ENCODE measurements around the gene SLC30A2. TPM values are rescaled to one million over a fixed set of nuclear protein-coding genes. Genes with fewer than 3 reads are reported as not detected.
A peak's percentile ranks its signal among the peaks of the same experiment; 100 is the strongest.

Gene SLC30A2
- total and polyA plus RNA-seq, 2 experiments from 2014 or later = 0.07 TPM; not detected in 1

GRCh38 chr1:25996966-25997827, 48.7 kb downstream of the SLC30A2 start:
- no peak for DNase-seq (ENCODE audit: low spot score)
- H3K36me3 ChIP-seq (ENCODE audit: insufficient read depth) = no peaks in the 10 kb centered on the region
- no peaks in the 10 kb centered on the region for H3K9me2 ChIP-seq (ENCODE audit: insufficient read depth)
- H3K4me3 ChIP-seq = peak overlapping the region; percentile 58
- TF ChIP-seq JUNB (IDR thresholded peaks at IDR 0.05; ENCODE audit: unreplicated experiment) (no peak), ZNF114 (CRISPR knock-in tag; IDR thresholded peaks at IDR 0.05) (no peak), POLR2AphosphoS5 (IDR thresholded peaks at IDR 0.05; ENCODE audit: low read depth) (no peak; the same call in 1 of the 2 replicates), CREB1 (CRISPR knock-in tag; IDR thresholded peaks at IDR 0.05; ENCODE audit: low read depth) (no peak), STAT1 (IDR thresholded peaks at IDR 0.05; ENCODE audit: unreplicated experiment) (no peak), EZH2 (IDR thresholded peaks at IDR 0.05; ENCODE audit: low read depth, unreplicated experiment) (no peak), NANOG (IDR thresholded peaks at IDR 0.05; ENCODE audit: borderline replicate concordance) (no peak), EZH2phosphoT487 (IDR thresholded peaks at IDR 0.05; ENCODE audit: unreplicated experiment) (no peak), ZNF331 (CRISPR knock-in tag; IDR thresholded peaks at IDR 0.05; ENCODE audit: low read depth) (no peak), ETS1 (IDR thresholded peaks at IDR 0.05) (no peak)
- TF ChIP-seq, protein P1, sequence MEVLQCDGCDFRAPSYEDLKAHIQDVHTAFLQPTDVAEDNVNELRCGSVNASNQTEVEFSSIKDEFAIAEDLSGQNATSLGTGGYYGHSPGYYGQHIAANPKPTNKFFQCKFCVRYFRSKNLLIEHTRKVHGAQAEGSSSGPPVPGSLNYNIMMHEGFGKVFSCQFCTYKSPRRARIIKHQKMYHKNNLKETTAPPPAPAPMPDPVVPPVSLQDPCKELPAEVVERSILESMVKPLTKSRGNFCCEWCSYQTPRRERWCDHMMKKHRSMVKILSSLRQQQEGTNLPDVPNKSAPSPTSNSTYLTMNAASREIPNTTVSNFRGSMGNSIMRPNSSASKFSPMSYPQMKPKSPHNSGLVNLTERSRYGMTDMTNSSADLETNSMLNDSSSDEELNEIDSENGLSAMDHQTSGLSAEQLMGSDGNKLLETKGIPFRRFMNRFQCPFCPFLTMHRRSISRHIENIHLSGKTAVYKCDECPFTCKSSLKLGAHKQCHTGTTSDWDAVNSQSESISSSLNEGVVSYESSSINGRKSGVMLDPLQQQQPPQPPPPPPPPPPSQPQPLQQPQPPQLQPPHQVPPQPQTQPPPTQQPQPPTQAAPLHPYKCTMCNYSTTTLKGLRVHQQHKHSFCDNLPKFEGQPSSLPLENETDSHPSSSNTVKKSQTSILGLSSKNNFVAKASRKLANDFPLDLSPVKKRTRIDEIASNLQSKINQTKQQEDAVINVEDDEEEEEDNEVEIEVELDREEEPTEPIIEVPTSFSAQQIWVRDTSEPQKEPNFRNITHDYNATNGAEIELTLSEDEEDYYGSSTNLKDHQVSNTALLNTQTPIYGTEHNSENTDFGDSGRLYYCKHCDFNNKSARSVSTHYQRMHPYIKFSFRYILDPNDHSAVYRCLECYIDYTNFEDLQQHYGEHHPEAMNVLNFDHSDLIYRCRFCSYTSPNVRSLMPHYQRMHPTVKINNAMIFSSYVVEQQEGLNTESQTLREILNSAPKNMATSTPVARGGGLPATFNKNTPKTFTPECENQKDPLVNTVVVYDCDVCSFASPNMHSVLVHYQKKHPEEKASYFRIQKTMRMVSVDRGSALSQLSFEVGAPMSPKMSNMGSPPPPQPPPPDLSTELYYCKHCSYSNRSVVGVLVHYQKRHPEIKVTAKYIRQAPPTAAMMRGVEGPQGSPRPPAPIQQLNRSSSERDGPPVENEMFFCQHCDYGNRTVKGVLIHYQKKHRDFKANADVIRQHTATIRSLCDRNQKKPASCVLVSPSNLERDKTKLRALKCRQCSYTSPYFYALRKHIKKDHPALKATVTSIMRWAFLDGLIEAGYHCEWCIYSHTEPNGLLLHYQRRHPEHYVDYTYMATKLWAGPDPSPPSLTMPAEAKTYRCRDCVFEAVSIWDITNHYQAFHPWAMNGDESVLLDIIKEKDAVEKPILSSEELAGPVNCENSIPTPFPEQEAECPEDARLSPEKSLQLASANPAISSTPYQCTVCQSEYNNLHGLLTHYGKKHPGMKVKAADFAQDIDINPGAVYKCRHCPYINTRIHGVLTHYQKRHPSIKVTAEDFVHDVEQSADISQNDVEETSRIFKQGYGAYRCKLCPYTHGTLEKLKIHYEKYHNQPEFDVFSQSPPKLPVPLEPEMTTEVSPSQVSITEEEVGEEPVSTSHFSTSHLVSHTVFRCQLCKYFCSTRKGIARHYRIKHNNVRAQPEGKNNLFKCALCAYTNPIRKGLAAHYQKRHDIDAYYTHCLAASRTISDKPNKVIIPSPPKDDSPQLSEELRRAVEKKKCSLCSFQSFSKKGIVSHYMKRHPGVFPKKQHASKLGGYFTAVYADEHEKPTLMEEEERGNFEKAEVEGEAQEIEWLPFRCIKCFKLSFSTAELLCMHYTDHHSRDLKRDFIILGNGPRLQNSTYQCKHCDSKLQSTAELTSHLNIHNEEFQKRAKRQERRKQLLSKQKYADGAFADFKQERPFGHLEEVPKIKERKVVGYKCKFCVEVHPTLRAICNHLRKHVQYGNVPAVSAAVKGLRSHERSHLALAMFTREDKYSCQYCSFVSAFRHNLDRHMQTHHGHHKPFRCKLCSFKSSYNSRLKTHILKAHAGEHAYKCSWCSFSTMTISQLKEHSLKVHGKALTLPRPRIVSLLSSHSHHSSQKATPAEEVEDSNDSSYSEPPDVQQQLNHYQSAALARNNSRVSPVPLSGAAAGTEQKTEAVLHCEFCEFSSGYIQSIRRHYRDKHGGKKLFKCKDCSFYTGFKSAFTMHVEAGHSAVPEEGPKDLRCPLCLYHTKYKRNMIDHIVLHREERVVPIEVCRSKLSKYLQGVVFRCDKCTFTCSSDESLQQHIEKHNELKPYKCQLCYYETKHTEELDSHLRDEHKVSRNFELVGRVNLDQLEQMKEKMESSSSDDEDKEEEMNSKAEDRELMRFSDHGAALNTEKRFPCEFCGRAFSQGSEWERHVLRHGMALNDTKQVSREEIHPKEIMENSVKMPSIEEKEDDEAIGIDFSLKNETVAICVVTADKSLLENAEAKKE (CRISPR knock-in tag; IDR thresholded peaks at IDR 0.05) = no peak
- TF ChIP-seq, protein P2, sequence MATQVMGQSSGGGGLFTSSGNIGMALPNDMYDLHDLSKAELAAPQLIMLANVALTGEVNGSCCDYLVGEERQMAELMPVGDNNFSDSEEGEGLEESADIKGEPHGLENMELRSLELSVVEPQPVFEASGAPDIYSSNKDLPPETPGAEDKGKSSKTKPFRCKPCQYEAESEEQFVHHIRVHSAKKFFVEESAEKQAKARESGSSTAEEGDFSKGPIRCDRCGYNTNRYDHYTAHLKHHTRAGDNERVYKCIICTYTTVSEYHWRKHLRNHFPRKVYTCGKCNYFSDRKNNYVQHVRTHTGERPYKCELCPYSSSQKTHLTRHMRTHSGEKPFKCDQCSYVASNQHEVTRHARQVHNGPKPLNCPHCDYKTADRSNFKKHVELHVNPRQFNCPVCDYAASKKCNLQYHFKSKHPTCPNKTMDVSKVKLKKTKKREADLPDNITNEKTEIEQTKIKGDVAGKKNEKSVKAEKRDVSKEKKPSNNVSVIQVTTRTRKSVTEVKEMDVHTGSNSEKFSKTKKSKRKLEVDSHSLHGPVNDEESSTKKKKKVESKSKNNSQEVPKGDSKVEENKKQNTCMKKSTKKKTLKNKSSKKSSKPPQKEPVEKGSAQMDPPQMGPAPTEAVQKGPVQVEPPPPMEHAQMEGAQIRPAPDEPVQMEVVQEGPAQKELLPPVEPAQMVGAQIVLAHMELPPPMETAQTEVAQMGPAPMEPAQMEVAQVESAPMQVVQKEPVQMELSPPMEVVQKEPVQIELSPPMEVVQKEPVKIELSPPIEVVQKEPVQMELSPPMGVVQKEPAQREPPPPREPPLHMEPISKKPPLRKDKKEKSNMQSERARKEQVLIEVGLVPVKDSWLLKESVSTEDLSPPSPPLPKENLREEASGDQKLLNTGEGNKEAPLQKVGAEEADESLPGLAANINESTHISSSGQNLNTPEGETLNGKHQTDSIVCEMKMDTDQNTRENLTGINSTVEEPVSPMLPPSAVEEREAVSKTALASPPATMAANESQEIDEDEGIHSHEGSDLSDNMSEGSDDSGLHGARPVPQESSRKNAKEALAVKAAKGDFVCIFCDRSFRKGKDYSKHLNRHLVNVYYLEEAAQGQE (IDR thresholded peaks at IDR 0.05; ENCODE audit: unreplicated experiment) = no peak
- TF ChIP-seq, protein P3, sequence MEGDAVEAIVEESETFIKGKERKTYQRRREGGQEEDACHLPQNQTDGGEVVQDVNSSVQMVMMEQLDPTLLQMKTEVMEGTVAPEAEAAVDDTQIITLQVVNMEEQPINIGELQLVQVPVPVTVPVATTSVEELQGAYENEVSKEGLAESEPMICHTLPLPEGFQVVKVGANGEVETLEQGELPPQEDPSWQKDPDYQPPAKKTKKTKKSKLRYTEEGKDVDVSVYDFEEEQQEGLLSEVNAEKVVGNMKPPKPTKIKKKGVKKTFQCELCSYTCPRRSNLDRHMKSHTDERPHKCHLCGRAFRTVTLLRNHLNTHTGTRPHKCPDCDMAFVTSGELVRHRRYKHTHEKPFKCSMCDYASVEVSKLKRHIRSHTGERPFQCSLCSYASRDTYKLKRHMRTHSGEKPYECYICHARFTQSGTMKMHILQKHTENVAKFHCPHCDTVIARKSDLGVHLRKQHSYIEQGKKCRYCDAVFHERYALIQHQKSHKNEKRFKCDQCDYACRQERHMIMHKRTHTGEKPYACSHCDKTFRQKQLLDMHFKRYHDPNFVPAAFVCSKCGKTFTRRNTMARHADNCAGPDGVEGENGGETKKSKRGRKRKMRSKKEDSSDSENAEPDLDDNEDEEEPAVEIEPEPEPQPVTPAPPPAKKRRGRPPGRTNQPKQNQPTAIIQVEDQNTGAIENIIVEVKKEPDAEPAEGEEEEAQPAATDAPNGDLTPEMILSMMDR (conservative IDR thresholded peaks at IDR 0.05; ENCODE audit: low read depth in 2 of 2) = no peak
- H3K27me3 ChIP-seq (ENCODE audit: insufficient read depth) = no peaks in the 10 kb centered on the region
- ATAC-seq = peak; percentile 44
- peak overlapping the region; percentile 74 for H3K4me2 ChIP-seq
- H3K9me3 Mint-ChIP-seq = no peaks in the 10 kb centered on the region
- peaks cover 11% of the 10 kb centered on the region for H3K27me3 Mint-ChIP-seq (ENCODE audit: insufficient read depth, low read depth, poor library complexity)
- H2AFZ ChIP-seq = peak overlapping the region; percentile 45
- peak overlapping the region; percentile 97 for H3K27ac Mint-ChIP-seq
- peaks cover 30% of the 10 kb centered on the region for H3K4me1 Mint-ChIP-seq
- H3K79me2 ChIP-seq (replicated peaks; ENCODE audit: insufficient read depth) = no peaks in the 10 kb centered on the region
- H3K36me3 Mint-ChIP-seq (ENCODE audit: low read depth) = no peaks in the 10 kb centered on the region
- H4K20me1 ChIP-seq (replicated peaks; ENCODE audit: insufficient read depth) = no peaks in the 10 kb centered on the region
- peak overlapping the region; percentile 91 for H3K4me3 Mint-ChIP-seq
- peaks cover 14% of the 10 kb centered on the region for H3K4me1 ChIP-seq (ENCODE audit: insufficient read depth)
- H3F3A ChIP-seq (replicated peaks; ENCODE audit: low read depth) = no peaks in the 10 kb centered on the region
- peak overlapping the region; percentile 17; the same call in 1 of the 2 replicates for H3K27ac ChIP-seq (ENCODE audit: low read depth)
